Measurements from ENCODE around the gene CACNA1C.

The CACNA1C gene

DNA sequence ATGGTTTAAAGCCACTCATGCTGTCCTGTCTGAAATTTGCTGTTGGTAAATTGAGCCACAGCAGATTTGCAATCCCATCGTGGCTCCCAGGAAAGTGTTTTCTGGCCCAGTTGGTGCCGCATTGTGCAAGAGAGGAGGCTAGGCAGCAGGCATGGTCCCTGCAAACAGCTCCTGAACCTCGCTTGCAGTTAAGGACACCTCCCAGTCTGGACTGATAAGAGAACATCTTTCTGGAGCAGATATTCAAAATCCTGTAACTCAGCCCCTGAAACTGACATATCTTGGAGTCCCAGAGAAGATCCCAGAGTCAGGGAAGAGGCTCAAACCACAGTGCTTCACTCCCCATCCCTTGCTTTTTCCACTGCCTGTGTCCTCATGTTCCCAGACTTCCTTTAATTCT, 413.4 kb downstream of the CACNA1C start:
- no peak for TF ChIP-seq CTCF (conservative IDR thresholded peaks at IDR 0.05; ENCODE audit: low read depth, low read length)
- DNase-seq (ENCODE audit: low read depth) = no peak
- no peak overlapping the region for H3K4me3 ChIP-seq (ENCODE audit: low read depth, low read length)

- DNase-seq (ENCODE audit: low read depth) = no peak
- H3K4me3 ChIP-seq (ENCODE audit: low read depth, low read length) = no peak overlapping the region
- TF ChIP-seq CTCF (conservative IDR thresholded peaks at IDR 0.05; ENCODE audit: low read depth, low read length) = no peak
Observed at GRCh38 chr12:2467447-2468195, 414.8 kb downstream of the CACNA1C start.

- no peak for TF ChIP-seq CTCF (conservative IDR thresholded peaks at IDR 0.05; ENCODE audit: low read depth, low read length)
- H3K4me3 ChIP-seq (ENCODE audit: low read depth, low read length) = no peak overlapping the region
- no peak for DNase-seq (ENCODE audit: low read depth)
Observed at GRCh38 chr12:2475984-2476383, 423.2 kb downstream of the CACNA1C start.

GRCh38 chr12:2477009-2477766, 424.4 kb downstream of the CACNA1C start:
- DNase-seq (ENCODE audit: low read depth) = no peak

DNA sequence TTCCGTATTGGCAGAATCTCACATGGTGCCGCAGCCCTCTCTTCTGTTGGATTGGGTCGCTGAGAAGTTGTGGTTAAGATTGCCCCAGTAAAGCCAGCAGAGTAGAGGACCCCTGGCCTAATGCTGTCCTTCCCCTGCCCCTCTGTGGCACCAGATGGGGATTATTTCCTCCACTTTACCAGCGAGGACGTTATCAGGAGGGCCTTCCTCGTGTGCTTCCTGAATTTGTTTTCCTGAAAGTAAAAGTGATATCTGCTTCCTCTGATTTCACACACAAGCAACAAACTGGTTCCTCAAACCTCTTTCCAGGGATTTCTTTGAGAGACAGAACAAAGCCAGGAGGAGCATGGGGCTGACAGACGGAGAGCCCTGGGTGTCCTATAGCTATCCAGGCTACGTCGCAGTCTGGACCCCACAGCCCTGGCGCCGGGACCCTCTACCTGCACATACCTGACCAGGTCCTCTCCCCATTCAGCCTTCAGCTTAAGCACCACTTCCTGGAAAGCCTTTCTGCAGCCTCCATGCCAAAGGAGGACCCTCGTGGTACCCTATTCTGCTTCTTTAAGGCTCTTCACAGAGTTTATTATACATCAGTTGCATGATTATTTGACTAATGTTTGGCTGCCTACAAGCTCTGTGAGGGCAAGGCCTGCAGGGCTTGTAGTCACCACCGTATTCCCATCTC, 427.2 kb downstream of the CACNA1C start:
- no peak for TF ChIP-seq CTCF (conservative IDR thresholded peaks at IDR 0.05; ENCODE audit: low read depth, low read length)
- no peak overlapping the region for H3K4me3 ChIP-seq (ENCODE audit: low read depth, low read length)
- DNase-seq (ENCODE audit: low read depth) = no peak

More at GRCh38 chr12:2477009-2477766, 424.4 kb downstream of the CACNA1C start:
- no peak overlapping the region for H3K4me3 ChIP-seq (ENCODE audit: low read depth, low read length)
- TF ChIP-seq CTCF (conservative IDR thresholded peaks at IDR 0.05; ENCODE audit: low read depth, low read length) = no peak

DNA sequence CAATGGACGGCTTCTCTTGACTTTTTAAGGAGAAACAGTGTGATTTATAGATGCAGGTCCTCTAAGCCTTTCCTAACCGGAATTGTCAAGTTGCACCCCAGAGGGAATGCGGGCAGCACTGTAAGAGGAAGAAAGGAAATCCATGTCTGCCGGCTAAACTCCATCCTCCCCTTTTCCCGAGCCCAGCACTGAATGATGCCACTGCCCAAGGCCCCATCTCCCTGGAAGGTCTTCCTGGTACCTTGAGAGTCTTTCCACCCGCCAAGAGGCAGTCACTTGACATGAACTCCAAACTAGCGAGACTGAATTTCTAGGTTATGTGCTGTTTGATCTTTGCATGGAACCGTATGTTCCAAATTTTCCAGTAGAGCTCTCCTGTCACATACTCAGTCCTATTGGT, 428.6 kb downstream of the CACNA1C start:
- no peak for TF ChIP-seq CTCF (conservative IDR thresholded peaks at IDR 0.05; ENCODE audit: low read depth, low read length)
- no peak for DNase-seq (ENCODE audit: low read depth)
- no peak overlapping the region for H3K4me3 ChIP-seq (ENCODE audit: low read depth, low read length)

Measured in choroid plexus epithelial cell (primary cell).